HUES48 (cell line): ENCODE data around the gene GRIK3.

ENCODE experiments used
- H3K27ac ChIP-seq: one replicate; pipeline ENCODE4 v1.7.0; 2013; ENCODE audit warnings: low read depth, low read length, inconsistent platforms
- H3K27me3 ChIP-seq: 2 replicates; pipeline ENCODE4 v1.6.1; 2013; ENCODE audit warnings: mild to moderate bottlenecking, low read length; ENCODE audit not compliant: control insufficient read depth, insufficient read depth
- H3K36me3 ChIP-seq: 2 replicates; pipeline ENCODE4 v1.6.1; 2013; ENCODE audit warnings: low read length; ENCODE audit not compliant: control insufficient read depth, insufficient read depth
- H3K4me1 ChIP-seq: 2 replicates; pipeline ENCODE4 v1.6.1; 2013; ENCODE audit warnings: mild to moderate bottlenecking, low read length; ENCODE audit not compliant: control insufficient read depth, insufficient read depth
- H3K4me3 ChIP-seq: 2 replicates; pipeline ENCODE4 v1.5.1; 2013; ENCODE audit warnings: mild to moderate bottlenecking, low read depth, low read length
- H3K9ac ChIP-seq: 2 replicates; pipeline ENCODE4 v1.6.1; 2013; ENCODE audit warnings: mild to moderate bottlenecking, low read depth, low read length, moderate library complexity
- H3K9me3 ChIP-seq: 2 replicates; pipeline ENCODE4 v1.6.1; 2013; ENCODE audit warnings: low read length; ENCODE audit not compliant: control insufficient read depth, insufficient read depth

GRIK3 gene

GRCh38 chr1:37069406-37069805 lies 35.1 kb upstream of the GRIK3 start:
- Histone ChIP-seq H3K9me3 (no peaks in the 10 kb centered on the region), H3K9ac (no peak overlapping the region), H3K27me3 (no peaks in the 10 kb centered on the region)

DNA sequence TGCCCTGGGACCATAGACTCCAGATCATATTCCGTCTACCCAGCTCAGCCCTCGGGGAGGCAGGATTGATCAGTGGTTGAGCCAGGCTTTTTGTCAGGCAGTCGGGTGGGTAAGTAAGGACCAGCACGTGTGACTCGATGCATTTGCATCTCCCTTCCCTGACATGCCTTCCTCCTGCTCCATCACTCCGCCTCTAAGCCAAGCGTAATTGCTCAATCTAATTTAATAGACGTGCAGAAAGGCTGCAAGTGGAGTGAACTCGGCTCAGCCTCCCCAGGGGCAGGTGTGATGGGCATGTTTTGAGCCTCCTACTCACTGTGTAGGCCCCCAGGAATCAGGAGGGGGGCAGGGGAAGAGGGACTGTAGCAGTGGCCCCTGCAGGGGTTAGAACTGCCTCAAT lies 34.6 kb upstream of the GRIK3 start:
- Histone ChIP-seq H3K4me1 (no peaks in the 10 kb centered on the region), H3K27me3 (no peaks in the 10 kb centered on the region), H3K4me3 (no peak overlapping the region), H3K36me3 (no peaks in the 10 kb centered on the region), H3K9ac (no peak overlapping the region), H3K27ac (no peak overlapping the region), H3K9me3 (no peaks in the 10 kb centered on the region)

More at GRCh38 chr1:37069406-37069805, 35.1 kb upstream of the GRIK3 start:
- Histone ChIP-seq H3K36me3 (no peaks in the 10 kb centered on the region), H3K4me3 (no peak overlapping the region), H3K27ac (no peak overlapping the region), H3K4me1 (no peaks in the 10 kb centered on the region)

DNA sequence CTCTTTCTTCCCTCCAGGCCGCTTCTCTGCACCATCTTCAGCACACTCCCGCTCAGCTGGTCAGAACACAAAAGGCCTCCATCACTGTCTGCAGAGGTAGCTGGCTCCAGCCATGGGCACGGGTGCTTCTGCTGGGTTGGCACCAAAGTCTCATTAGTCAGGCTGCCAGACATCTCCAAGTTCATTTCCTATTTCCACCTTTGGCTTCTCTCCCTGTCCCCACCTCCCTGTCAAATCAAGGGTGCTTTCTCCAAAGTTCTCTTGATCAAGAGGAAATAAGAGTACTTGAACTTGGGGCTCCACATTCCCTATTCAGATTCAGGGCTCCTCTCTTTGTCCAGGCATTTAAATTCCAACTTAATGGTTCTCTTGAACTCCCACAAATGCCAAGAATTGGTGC lies 33.9 kb upstream of the GRIK3 start:
- Histone ChIP-seq H3K4me3 (no peak overlapping the region), H3K27ac (no peak overlapping the region), H3K36me3 (no peaks in the 10 kb centered on the region), H3K4me1 (no peaks in the 10 kb centered on the region), H3K9me3 (no peaks in the 10 kb centered on the region), H3K27me3 (no peaks in the 10 kb centered on the region), H3K9ac (no peak overlapping the region)

DNA sequence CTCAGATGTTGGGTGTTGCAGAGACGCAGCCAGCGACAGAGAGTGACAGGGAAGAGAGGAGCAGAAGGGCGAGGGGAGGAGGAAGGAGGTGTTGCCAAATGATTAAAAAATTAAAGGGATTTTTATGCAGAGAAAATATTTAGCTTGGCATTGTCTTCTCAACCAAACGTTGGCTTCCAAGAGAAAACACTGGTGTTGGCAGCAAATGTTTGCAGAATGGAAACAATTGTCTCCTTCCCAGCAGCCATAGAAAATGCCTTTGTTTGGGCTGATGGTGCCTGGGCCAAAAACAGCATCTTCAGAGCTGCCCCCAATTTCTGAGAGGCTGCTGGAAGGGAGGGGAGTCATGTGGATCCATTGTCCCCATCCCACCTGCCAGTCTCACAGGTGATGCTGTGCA lies 29.7 kb upstream of the GRIK3 start:
- Histone ChIP-seq H3K27me3 (no peaks in the 10 kb centered on the region), H3K9ac (no peak overlapping the region), H3K4me1 (no peaks in the 10 kb centered on the region), H3K9me3 (no peaks in the 10 kb centered on the region), H3K27ac (no peak overlapping the region), H3K4me3 (no peak overlapping the region), H3K36me3 (no peaks in the 10 kb centered on the region)

- Histone ChIP-seq H3K4me3 (no peak overlapping the region), H3K27ac (no peak overlapping the region), H3K27me3 (no peaks in the 10 kb centered on the region), H3K36me3 (no peaks in the 10 kb centered on the region), H3K9me3 (no peaks in the 10 kb centered on the region), H3K9ac (no peak overlapping the region), H3K4me1 (peaks cover 2% of the 10 kb centered on the region; the same call in 1 of the 2 replicates)
Observed at GRCh38 chr1:37059346-37059745, 25.0 kb upstream of the GRIK3 start.

GRCh38 chr1:37058424-37058988 lies 24.2 kb upstream of the GRIK3 start:
- H3K4me3 ChIP-seq, result no peak overlapping the region
- no peaks in the 10 kb centered on the region for H3K9me3 ChIP-seq
- no peaks in the 10 kb centered on the region for H3K36me3 ChIP-seq
- H3K4me1 ChIP-seq, result peaks cover 2% of the 10 kb centered on the region; the same call in 1 of the 2 replicates
- no peak overlapping the region for H3K9ac ChIP-seq
- H3K27me3 ChIP-seq, result no peaks in the 10 kb centered on the region
- H3K27ac ChIP-seq, result no peak overlapping the region

- H3K4me1 ChIP-seq, result peaks cover 5% of the 10 kb centered on the region; the same call in 1 of the 2 replicates
- H3K36me3 ChIP-seq, result no peaks in the 10 kb centered on the region
- H3K4me3 ChIP-seq, result no peak overlapping the region
- H3K9me3 ChIP-seq, result no peaks in the 10 kb centered on the region
- no peak overlapping the region for H3K27ac ChIP-seq
- no peak overlapping the region for H3K9ac ChIP-seq
- no peaks in the 10 kb centered on the region for H3K27me3 ChIP-seq
Observed at GRCh38 chr1:37056325-37056724, 22.0 kb upstream of the GRIK3 start.

- Histone ChIP-seq H3K4me3 (no peak overlapping the region), H3K36me3 (no peaks in the 10 kb centered on the region), H3K27ac (no peak overlapping the region), H3K27me3 (no peaks in the 10 kb centered on the region), H3K9me3 (no peaks in the 10 kb centered on the region), H3K9ac (no peak overlapping the region), H3K4me1 (peaks cover 5% of the 10 kb centered on the region; the same call in 1 of the 2 replicates)
Observed at GRCh38 chr1:37055631-37056030, 21.3 kb upstream of the GRIK3 start.

- Histone ChIP-seq H3K9me3 (no peaks in the 10 kb centered on the region), H3K27me3 (no peaks in the 10 kb centered on the region), H3K27ac (no peak overlapping the region), H3K36me3 (no peaks in the 10 kb centered on the region), H3K4me1 (peaks cover 5% of the 10 kb centered on the region; the same call in 1 of the 2 replicates), H3K9ac (no peak overlapping the region), H3K4me3 (no peak overlapping the region)
Observed at GRCh38 chr1:37053173-37053572, 18.9 kb upstream of the GRIK3 start.

DNA sequence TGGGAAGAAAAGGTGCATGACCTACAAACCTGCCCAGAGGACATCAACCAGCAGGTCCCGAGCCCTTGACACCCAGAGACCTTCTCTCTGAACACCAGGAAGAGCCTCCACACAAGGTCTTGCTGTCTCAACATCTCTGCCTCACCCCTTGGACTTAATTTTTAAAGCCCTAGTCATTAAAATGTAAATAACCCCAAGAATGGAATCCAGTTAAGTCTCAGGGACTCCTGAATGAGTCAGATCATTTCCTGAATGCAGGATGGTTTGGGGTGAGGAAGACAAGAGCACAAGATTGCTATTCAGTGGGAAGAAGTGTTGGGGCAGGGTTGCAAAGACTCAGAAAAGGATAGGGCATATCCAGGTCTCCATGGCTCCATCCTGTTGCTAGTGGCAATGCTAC lies 17.8 kb upstream of the GRIK3 start:
- Histone ChIP-seq H3K27ac (no peak overlapping the region), H3K9ac (no peak overlapping the region), H3K4me3 (no peak overlapping the region), H3K9me3 (no peaks in the 10 kb centered on the region), H3K4me1 (peaks cover 5% of the 10 kb centered on the region; the same call in 1 of the 2 replicates), H3K27me3 (no peaks in the 10 kb centered on the region), H3K36me3 (no peaks in the 10 kb centered on the region)

GRCh38 chr1:37051346-37051745 lies 17.0 kb upstream of the GRIK3 start:
- H3K9me3 ChIP-seq, result no peaks in the 10 kb centered on the region
- H3K27me3 ChIP-seq, result no peaks in the 10 kb centered on the region
- H3K4me3 ChIP-seq, result no peak overlapping the region
- H3K4me1 ChIP-seq, result peaks cover 5% of the 10 kb centered on the region; the same call in 1 of the 2 replicates
- no peak overlapping the region for H3K9ac ChIP-seq
- no peaks in the 10 kb centered on the region for H3K36me3 ChIP-seq
- H3K27ac ChIP-seq, result no peak overlapping the region
